Measurements from ENCODE around the gene ARHGAP28. TPM values are rescaled to one million over a fixed set of nuclear protein-coding genes. Genes with fewer than 3 reads are reported as not detected.

The ARHGAP28 gene
- total RNA-seq, 6 experiments from 2014 or later, result 0.13 to 1.7 (median 0.61) TPM; not detected in 1

GRCh38 chr18:6734726-6735430, 5.4 kb downstream of the ARHGAP28 start:
- Histone ChIP-seq H3K27ac (no peak overlapping the region), H3K4me1 (no peaks in the 10 kb centered on the region), H3K9me3 (no peaks in the 10 kb centered on the region), H3K4me3 (no peak overlapping the region), H3K27me3 (no peaks in the 10 kb centered on the region), H3K36me3 (no peaks in the 10 kb centered on the region)
- intact Hi-C loops (cut with DNase I), result no loop called here
- TF ChIP-seq CTCF (IDR thresholded peaks at IDR 0.05), result no peak
- TF ChIP-seq POLR2A (IDR thresholded peaks at IDR 0.05), result no peak
- DNase-seq (no peak), ATAC-seq (no peak)
- 60% methylated on average over 7 of the region's 7 CpGs for WGBS (ENCODE audit: insufficient coverage, low coverage, low lambda C conversion rate, missing lambda C conversion rate)

- Histone ChIP-seq H3K27ac (no peak overlapping the region), H3K4me3 (no peak overlapping the region), H3K9me3 (no peaks in the 10 kb centered on the region), H3K36me3 (no peaks in the 10 kb centered on the region), H3K4me1 (no peaks in the 10 kb centered on the region), H3K27me3 (no peaks in the 10 kb centered on the region)
- no peak for ATAC-seq
- DNase-seq, result no peak
- intact Hi-C loops (cut with DNase I), result no loop called here
- TF ChIP-seq CTCF (IDR thresholded peaks at IDR 0.05), result no peak
Observed at GRCh38 chr18:6737833-6738232, 8.3 kb downstream of the ARHGAP28 start.

- H3K36me3 ChIP-seq, result no peaks in the 10 kb centered on the region
- H3K27ac ChIP-seq, result no peak overlapping the region
- H3K9me3 ChIP-seq, result no peaks in the 10 kb centered on the region
- intact Hi-C loops (cut with DNase I), result no loop called here
- no peaks in the 10 kb centered on the region for H3K27me3 ChIP-seq
- no peak for ATAC-seq
- no peak for DNase-seq
- H3K4me1 ChIP-seq, result no peaks in the 10 kb centered on the region
- TF ChIP-seq CTCF (IDR thresholded peaks at IDR 0.05) (no peak), POLR2A (IDR thresholded peaks at IDR 0.05) (no peak)
- H3K4me3 ChIP-seq, result no peak overlapping the region
- WGBS (ENCODE audit: insufficient coverage, low coverage, low lambda C conversion rate, missing lambda C conversion rate), result 90% methylated on average over 4 of the region's 4 CpGs
Observed at GRCh38 chr18:6738622-6739021, 9.1 kb downstream of the ARHGAP28 start.

- Histone ChIP-seq H3K4me1 (no peaks in the 10 kb centered on the region), H3K27ac (no peak overlapping the region), H3K27me3 (no peaks in the 10 kb centered on the region), H3K9me3 (no peaks in the 10 kb centered on the region), H3K36me3 (no peaks in the 10 kb centered on the region), H3K4me3 (no peak overlapping the region)
- 0% methylated on average over 2 of the region's 2 CpGs for WGBS (ENCODE audit: insufficient coverage, low coverage, low lambda C conversion rate, missing lambda C conversion rate)
- DNase-seq (no peak), ATAC-seq (peak in 2 of 4 donors; percentile 23 to 67)
- TF ChIP-seq POLR2A (IDR thresholded peaks at IDR 0.05) (no peak), CTCF (IDR thresholded peaks at IDR 0.05) (no peak)
- intact Hi-C loops (cut with DNase I), result no loop called here
Observed at GRCh38 chr18:6741232-6741663, 11.7 kb downstream of the ARHGAP28 start.

- no peak for DNase-seq
- intact Hi-C loops (cut with DNase I), result no loop called here
- Histone ChIP-seq H3K36me3 (no peaks in the 10 kb centered on the region), H3K4me3 (no peak overlapping the region), H3K27me3 (no peaks in the 10 kb centered on the region), H3K9me3 (no peaks in the 10 kb centered on the region), H3K4me1 (no peaks in the 10 kb centered on the region), H3K27ac (no peak overlapping the region)
- no peak for ATAC-seq
- no peak for TF ChIP-seq CTCF (IDR thresholded peaks at IDR 0.05)
- no peak for TF ChIP-seq POLR2A (IDR thresholded peaks at IDR 0.05)
- WGBS (ENCODE audit: insufficient coverage, low coverage, low lambda C conversion rate, missing lambda C conversion rate), result 67% methylated on average over 2 of the region's 2 CpGs
Observed at GRCh38 chr18:6741786-6742185, 12.3 kb downstream of the ARHGAP28 start.

All from right lobe of liver (tissue), 6 donors.